Tongue (tissue), 2 donors: Measurements from ENCODE around the gene SCAPER. TPM values are rescaled to one million over a fixed set of nuclear protein-coding genes. Genes with fewer than 3 reads are reported as not detected.

ENCODE experiments used
- DNase-seq: peaks from one replicate; pipeline ENCODE4 v3.0.0-alpha.2; 2015
- total RNA-seq: library from RNA; depleted of rRNA; stranded (reverse); fragments of >200 nt; gene quantifications from one replicate; pipeline ENCODE4 v1.2.3, GENCODE V29; 2014

SCAPER gene
- total RNA-seq, 1 donor from 2014 or later = 40.3 TPM

- DNase-seq = peak; percentile 29
Measured at GRCh38 chr15:76338486-76339304, 566.4 kb downstream of the SCAPER start.

GRCh38 chr15:76337696-76338485, 567.2 kb downstream of the SCAPER start:
- peak; percentile 41 for DNase-seq

- DNase-seq = peak; percentile 58
Measured at GRCh38 chr15:76337059-76337695, 568.0 kb downstream of the SCAPER start.

- DNase-seq = peak; percentile 90
Measured at GRCh38 chr15:76336254-76337058, 568.7 kb downstream of the SCAPER start, which contains the start of gene ISL2. Gene ISL2, plus strand, starts transcription at chr15:76336773. Its CDS starts 111 bp downstream, at chr15:76336884.

- peak; percentile 49 for DNase-seq
Measured at GRCh38 chr15:76335307-76336253, 569.6 kb downstream of the SCAPER start.

- DNase-seq = no peak
Measured at GRCh38 chr15:76334438-76335306, 570.5 kb downstream of the SCAPER start.

- no peak for DNase-seq
Measured at GRCh38 chr15:76333720-76334437, 571.3 kb downstream of the SCAPER start.

- no peak for DNase-seq
Measured at GRCh38 chr15:76333309-76333708, 571.8 kb downstream of the SCAPER start.

- DNase-seq = no peak
Measured at GRCh38 chr15:76332796-76333195, 572.3 kb downstream of the SCAPER start.

GRCh38 chr15:76330080-76330680, 575.0 kb downstream of the SCAPER start:
- DNase-seq = peak; percentile 49

- DNase-seq = no peak
Measured at GRCh38 chr15:76328958-76329357, 576.2 kb downstream of the SCAPER start.

- no peak for DNase-seq
Measured at GRCh38 chr15:76328106-76328696, 576.9 kb downstream of the SCAPER start.

- DNase-seq = no peak
Measured at GRCh38 chr15:76327191-76328105, 577.7 kb downstream of the SCAPER start.

GRCh38 chr15:76325704-76326103, 579.4 kb downstream of the SCAPER start:
- no peak for DNase-seq

- DNase-seq = no peak
Measured at GRCh38 chr15:76324066-76324465, 581.1 kb downstream of the SCAPER start.

- DNase-seq = no peak
Measured at GRCh38 chr15:76321602-76322001, 583.5 kb downstream of the SCAPER start.

- no peak for DNase-seq
Measured at GRCh38 chr15:76321171-76321570, 584.0 kb downstream of the SCAPER start.
